ENCODE results near the gene TXNL4A. TPM values are rescaled to one million over a fixed set of nuclear protein-coding genes. Genes with fewer than 3 reads are reported as not detected.

Gene TXNL4A
- total RNA-seq, 1 experiment from 2014 or later = 75.9 TPM

GRCh38 chr18:79935098-79935480 is 53.3 kb downstream of the TXNL4A start:
- CTCF ChIA-PET = no interaction called here
- BruUV-seq (replicated peaks) = no TSS peak
- no peak for TF ChIP-seq CTCF (IDR thresholded peaks at IDR 0.05; ENCODE audit: unreplicated experiment)
- no peak for DNase-seq
- H3K27ac Mint-ChIP-seq (ENCODE audit: unreplicated experiment) = no peak overlapping the region
- no peak overlapping the region for H3K4me3 Mint-ChIP-seq (ENCODE audit: low read depth, unreplicated experiment)
- no peaks in the 10 kb centered on the region for H3K4me1 Mint-ChIP-seq (ENCODE audit: low read depth, unreplicated experiment)
- intact Hi-C loops (cut with micrococcal nuclease; ENCODE audit: unreplicated experiment) = no loop called here
- H3K9me3 Mint-ChIP-seq (ENCODE audit: low read depth, unreplicated experiment) = peaks cover 12% of the 10 kb centered on the region
- H3K36me3 Mint-ChIP-seq (ENCODE audit: insufficient read depth, unreplicated experiment) = peaks cover 11% of the 10 kb centered on the region
- H3K27me3 Mint-ChIP-seq (ENCODE audit: unreplicated experiment) = no peaks in the 10 kb centered on the region

GRCh38 chr18:79934311-79935097 is 53.9 kb downstream of the TXNL4A start:
- no peak overlapping the region for H3K4me3 Mint-ChIP-seq (ENCODE audit: low read depth, unreplicated experiment)
- peaks cover 11% of the 10 kb centered on the region for H3K36me3 Mint-ChIP-seq (ENCODE audit: insufficient read depth, unreplicated experiment)
- CTCF ChIA-PET = no interaction called here
- no peak for TF ChIP-seq CTCF (IDR thresholded peaks at IDR 0.05; ENCODE audit: unreplicated experiment)
- intact Hi-C loops (cut with micrococcal nuclease; ENCODE audit: unreplicated experiment) = no loop called here
- no peak overlapping the region for H3K27ac Mint-ChIP-seq (ENCODE audit: unreplicated experiment)
- H3K4me1 Mint-ChIP-seq (ENCODE audit: low read depth, unreplicated experiment) = no peaks in the 10 kb centered on the region
- H3K9me3 Mint-ChIP-seq (ENCODE audit: low read depth, unreplicated experiment) = peaks cover 16% of the 10 kb centered on the region
- DNase-seq = no peak
- H3K27me3 Mint-ChIP-seq (ENCODE audit: unreplicated experiment) = no peaks in the 10 kb centered on the region
- no TSS peak for BruUV-seq (replicated peaks)

- peaks cover 17% of the 10 kb centered on the region for H3K36me3 Mint-ChIP-seq (ENCODE audit: insufficient read depth, unreplicated experiment)
- H3K4me3 Mint-ChIP-seq (ENCODE audit: low read depth, unreplicated experiment) = no peak overlapping the region
- DNase-seq = no peak
- H3K27me3 Mint-ChIP-seq (ENCODE audit: unreplicated experiment) = no peaks in the 10 kb centered on the region
- CTCF ChIA-PET = no interaction called here
- H3K9me3 Mint-ChIP-seq (ENCODE audit: low read depth, unreplicated experiment) = peaks cover 21% of the 10 kb centered on the region
- intact Hi-C loops (cut with micrococcal nuclease; ENCODE audit: unreplicated experiment) = no loop called here
- no peaks in the 10 kb centered on the region for H3K4me1 Mint-ChIP-seq (ENCODE audit: low read depth, unreplicated experiment)
- BruUV-seq (replicated peaks) = no TSS peak
- TF ChIP-seq CTCF (IDR thresholded peaks at IDR 0.05; ENCODE audit: unreplicated experiment) = no peak
- H3K27ac Mint-ChIP-seq (ENCODE audit: unreplicated experiment) = no peak overlapping the region
Measured at GRCh38 chr18:79933765-79934164, 54.6 kb downstream of the TXNL4A start.

GRCh38 chr18:79932907-79933306 is 55.5 kb downstream of the TXNL4A start:
- peaks cover 21% of the 10 kb centered on the region for H3K9me3 Mint-ChIP-seq (ENCODE audit: low read depth, unreplicated experiment)
- no peaks in the 10 kb centered on the region for H3K27me3 Mint-ChIP-seq (ENCODE audit: unreplicated experiment)
- no peak overlapping the region for H3K27ac Mint-ChIP-seq (ENCODE audit: unreplicated experiment)
- no peaks in the 10 kb centered on the region for H3K4me1 Mint-ChIP-seq (ENCODE audit: low read depth, unreplicated experiment)
- peaks cover 13% of the 10 kb centered on the region for H3K36me3 Mint-ChIP-seq (ENCODE audit: insufficient read depth, unreplicated experiment)
- intact Hi-C loops (cut with micrococcal nuclease; ENCODE audit: unreplicated experiment) = no loop called here
- TF ChIP-seq CTCF (IDR thresholded peaks at IDR 0.05; ENCODE audit: unreplicated experiment) = no peak
- CTCF ChIA-PET = no interaction called here
- no peak for DNase-seq
- no peak overlapping the region for H3K4me3 Mint-ChIP-seq (ENCODE audit: low read depth, unreplicated experiment)
- BruUV-seq (replicated peaks) = no TSS peak
